Kidney epithelial cell (primary cell): Measurements from ENCODE around the gene EOGT. TPM values are rescaled to one million over a fixed set of nuclear protein-coding genes. Genes with fewer than 3 reads are reported as not detected.

Experiments
- DNase-seq: peaks from one replicate; pipeline ENCODE4 v3.0.0-alpha.2; 2010; ENCODE audit warnings: low read depth
- H3K27me3 ChIP-seq: 2 replicates; pipeline ENCODE4 v1.6.0; 2011; ENCODE audit warnings: low read length; ENCODE audit not compliant: control insufficient read depth, insufficient read depth
- H3K36me3 ChIP-seq: 2 replicates; pipeline ENCODE4 v1.5.1; 2011; ENCODE audit warnings: low read length; ENCODE audit not compliant: control insufficient read depth, insufficient read depth
- H3K4me3 ChIP-seq: 2 replicates; pipeline ENCODE4 v1.5.1; 2011; ENCODE audit warnings: low read depth, mild to moderate bottlenecking, control low read depth, low read length
- CTCF ChIP-seq: IDR thresholded peaks from 2 replicates; pipeline ENCODE4 v1.5.1; 2011; ENCODE audit warnings: mild to moderate bottlenecking, moderate library complexity, low read length, control low read depth, inconsistent platforms; ENCODE audit not compliant: insufficient read depth, poor library complexity, severe bottlenecking
- total RNA-seq: library from RNA; depleted of rRNA; stranded (reverse); fragments of >200 nt; gene quantifications from 2 replicates; pipeline ENCODE4 v1.2.3, GENCODE V29; 2015

EOGT gene
- total RNA-seq, 1 donor from 2014 or later, result 28.3 TPM

GRCh38 chr3:69051756-69052471 is 38.4 kb upstream of the EOGT start, which contains the start of gene TMF1:
TMF1 (minus strand) TSS chr3:69052333; CDS start chr3:69052086, 247 bp downstream.
- no peak for TF ChIP-seq CTCF
- H3K4me3 ChIP-seq, result peak within 1 kb of the TSS; percentile 82
- H3K27me3 ChIP-seq, result no peaks in the 10 kb centered on the region
- DNase-seq, result peak; percentile 98
- peaks cover 1% of the 10 kb centered on the region for H3K36me3 ChIP-seq

GRCh38 chr3:69048990-69049389 is 35.5 kb upstream of the EOGT start:
- H3K27me3 ChIP-seq, result no peaks in the 10 kb centered on the region
- TF ChIP-seq CTCF, result no peak
- no peak overlapping the region for H3K4me3 ChIP-seq
- peaks cover 1% of the 10 kb centered on the region for H3K36me3 ChIP-seq
- DNase-seq, result no peak

GRCh38 chr3:69044608-69045007 is 31.1 kb upstream of the EOGT start:
- no peak overlapping the region for H3K4me3 ChIP-seq
- no peak for TF ChIP-seq CTCF
- peaks cover 1% of the 10 kb centered on the region for H3K36me3 ChIP-seq
- H3K27me3 ChIP-seq, result no peaks in the 10 kb centered on the region
- DNase-seq, result no peak

GRCh38 chr3:69033470-69033869 is 20.0 kb upstream of the EOGT start:
- Histone ChIP-seq H3K27me3 (no peaks in the 10 kb centered on the region), H3K4me3 (no peak overlapping the region), H3K36me3 (no peaks in the 10 kb centered on the region)
- DNase-seq, result no peak
- TF ChIP-seq CTCF, result no peak

- no peak for DNase-seq
- no peaks in the 10 kb centered on the region for H3K36me3 ChIP-seq
- no peaks in the 10 kb centered on the region for H3K27me3 ChIP-seq
- TF ChIP-seq CTCF, result no peak
- H3K4me3 ChIP-seq, result no peak overlapping the region
These were observed 19.3 kb upstream of the EOGT start for GRCh38 chr3:69032737-69033136.

- DNase-seq, result no peak
- no peaks in the 10 kb centered on the region for H3K27me3 ChIP-seq
- no peak overlapping the region for H3K4me3 ChIP-seq
- TF ChIP-seq CTCF, result no peak
- no peaks in the 10 kb centered on the region for H3K36me3 ChIP-seq
These were observed 18.7 kb upstream of the EOGT start for GRCh38 chr3:69032142-69032541.
